Astrocyte of the spinal cord (primary cell): ENCODE results near the gene LYAR.

ENCODE experiments used
- DNase-seq: peaks from one replicate; pipeline ENCODE4 v3.0.0; 2011; ENCODE audit warnings: low read depth, low spot score
- H3K4me3 ChIP-seq: 2 replicates; pipeline ENCODE4 v1.5.1; 2011; ENCODE audit warnings: low read depth, mild to moderate bottlenecking, low read length, moderate library complexity
- CTCF ChIP-seq: IDR thresholded peaks from 2 replicates; pipeline ENCODE4 v1.5.1; 2012; ENCODE audit warnings: low read depth, mild to moderate bottlenecking, low read length, inconsistent platforms
- in situ Hi-C: cut with HindIII; loops from 2 replicates; pipeline ENCODE4 v1.10.0; 2017; ENCODE audit warnings: low sequenced_read_pairs

The LYAR gene

GRCh38 chr4:4226606-4227438 is 63.1 kb downstream of the LYAR start, which contains the start of gene OTOP1:
Gene OTOP1, minus strand, starts transcription at chr4:4226929. Its CDS starts 65 bp downstream, at chr4:4226864.
- H3K4me3 ChIP-seq: no peak within 1 kb of the TSS

GRCh38 chr4:4225915-4226605 is 63.9 kb downstream of the LYAR start:
- no peak overlapping the region for H3K4me3 ChIP-seq
- no peak for TF ChIP-seq CTCF
- DNase-seq: no peak
- in situ Hi-C loops: no loop called here

More at GRCh38 chr4:4226606-4227438, 63.1 kb downstream of the LYAR start, which contains the start of gene OTOP1:
- no peak for TF ChIP-seq CTCF
- no peak for DNase-seq
- in situ Hi-C loops: no loop called here
